SK-N-SH treated with all-trans-retinoic acid at 6 μM for 48 hours (cell line): ENCODE results near the gene SLC51B.

Experiments
- ATAC-seq: fragments of 200-7000 bp; cut with Tn5 transposase; 3 replicates; pipeline ENCODE4 v1.9.1; 2020; ENCODE audit warnings: mild to moderate bottlenecking, moderate library complexity
- ARNTL ChIP-seq: fragments of 450-650 bp; formaldehyde crosslinking; IDR thresholded peaks from 2 replicates; pipeline ENCODE4 v1.5.0; 2020; ENCODE audit warnings: low read depth, mild to moderate bottlenecking, moderate library complexity, borderline replicate concordance
- BACH2 ChIP-seq: fragments of 250-450 bp; sonication (Bioruptor Pico); IDR thresholded peaks from 2 replicates; pipeline ENCODE4 v1.9.0; 2021; ENCODE audit warnings: mild to moderate bottlenecking, borderline replicate concordance
- CREB5 ChIP-seq: fragments of 250-450 bp; sonication (Bioruptor Pico); IDR thresholded peaks from 2 replicates; pipeline ENCODE4 v1.5.1; 2020; ENCODE audit warnings: low read depth, mild to moderate bottlenecking, moderate library complexity
- CSDC2 ChIP-seq: fragments of 250-450 bp; sonication (Bioruptor Pico); IDR thresholded peaks from 2 replicates; pipeline ENCODE4 v1.5.0; 2020; ENCODE audit warnings: mild to moderate bottlenecking, moderate library complexity
- ESRRG ChIP-seq: fragments of 250-450 bp; sonication (Bioruptor Pico); IDR thresholded peaks from 2 replicates; pipeline ENCODE4 v1.6.1; 2021; ENCODE audit warnings: mild to moderate bottlenecking
- GLIS3 ChIP-seq: fragments of 250-450 bp; sonication (Bioruptor Pico); IDR thresholded peaks from 2 replicates; pipeline ENCODE4 v1.5.0; 2020; ENCODE audit warnings: mild to moderate bottlenecking, moderate library complexity
- ISL1 ChIP-seq: fragments of 250-450 bp; sonication (Bioruptor Pico); IDR thresholded peaks from 2 replicates; pipeline ENCODE4 v2.1.2; 2022; ENCODE audit warnings: mild to moderate bottlenecking, moderate library complexity
- OSR1 ChIP-seq: fragments of 250-450 bp; sonication (Bioruptor Pico); IDR thresholded peaks from 2 replicates; pipeline ENCODE4 v1.8.0; 2022; ENCODE audit warnings: moderate library complexity, mild to moderate bottlenecking, inconsistent platforms
- PATZ1 ChIP-seq: fragments of 250-450 bp; sonication (Bioruptor Pico); IDR thresholded peaks from 2 replicates; pipeline ENCODE4 v1.8.0; 2020; ENCODE audit warnings: mild to moderate bottlenecking, moderate library complexity, borderline replicate concordance
- PPARA ChIP-seq: fragments of 250-450 bp; sonication (Bioruptor Pico); IDR thresholded peaks from 2 replicates; pipeline ENCODE4 v1.5.0; 2020; ENCODE audit warnings: mild to moderate bottlenecking, borderline replicate concordance
- SNAI2 ChIP-seq: fragments of 250-450 bp; sonication (Bioruptor Pico); IDR thresholded peaks from 2 replicates; pipeline ENCODE4 v1.5.0; 2020; ENCODE audit warnings: mild to moderate bottlenecking, moderate library complexity
- TCF4 ChIP-seq: fragments of 250-450 bp; sonication (Bioruptor Pico); IDR thresholded peaks from 2 replicates; pipeline ENCODE4 v1.8.0; 2021; ENCODE audit warnings: mild to moderate bottlenecking, moderate library complexity, borderline replicate concordance
- TOX ChIP-seq: fragments of 250-450 bp; sonication (Bioruptor Pico); IDR thresholded peaks from 2 replicates; pipeline ENCODE4 v1.8.0; 2021; ENCODE audit warnings: mild to moderate bottlenecking, moderate library complexity, borderline replicate concordance
- ZFP3 ChIP-seq: fragments of 250-450 bp; sonication (Bioruptor Pico); IDR thresholded peaks from 2 replicates; pipeline ENCODE4 v1.5.0; 2020; ENCODE audit warnings: mild to moderate bottlenecking, moderate library complexity
- ZFP30 ChIP-seq: fragments of 450-650 bp; formaldehyde crosslinking; IDR thresholded peaks from 2 replicates; pipeline ENCODE4 v1.5.0; 2022; ENCODE audit warnings: mild to moderate bottlenecking, moderate library complexity
- ZNF565 ChIP-seq: fragments of 450-650 bp; formaldehyde crosslinking; conservative IDR thresholded peaks from 2 replicates; pipeline ENCODE4 v1.5.0; 2020; ENCODE audit warnings: low read depth, mild to moderate bottlenecking, moderate library complexity
- ZNF70 ChIP-seq: fragments of 450-650 bp; formaldehyde crosslinking; IDR thresholded peaks from 2 replicates; pipeline ENCODE4 v1.5.0; 2020; ENCODE audit warnings: mild to moderate bottlenecking, moderate library complexity
- TF ChIP-seq, protein P1 (sequence below): fragments of 250-450 bp; sonication (Bioruptor Pico); IDR thresholded peaks from 2 replicates; pipeline ENCODE4 v1.8.0; 2021; ENCODE audit warnings: low read depth, mild to moderate bottlenecking, moderate library complexity, borderline replicate concordance
- TF ChIP-seq, protein P2 (sequence below): fragments of 250-450 bp; sonication (Bioruptor Pico); IDR thresholded peaks from 2 replicates; pipeline ENCODE4 v1.5.0; 2020; ENCODE audit warnings: mild to moderate bottlenecking, moderate library complexity

The SLC51B gene

GRCh38 chr15:65060641-65061397 is 15.6 kb downstream of the SLC51B start:
- TF ChIP-seq PATZ1 (CRISPR knock-in tag) (no peak), SNAI2 (CRISPR knock-in tag) (no peak), ZFP30 (no peak), OSR1 (no peak)
- TF ChIP-seq, protein P1, sequence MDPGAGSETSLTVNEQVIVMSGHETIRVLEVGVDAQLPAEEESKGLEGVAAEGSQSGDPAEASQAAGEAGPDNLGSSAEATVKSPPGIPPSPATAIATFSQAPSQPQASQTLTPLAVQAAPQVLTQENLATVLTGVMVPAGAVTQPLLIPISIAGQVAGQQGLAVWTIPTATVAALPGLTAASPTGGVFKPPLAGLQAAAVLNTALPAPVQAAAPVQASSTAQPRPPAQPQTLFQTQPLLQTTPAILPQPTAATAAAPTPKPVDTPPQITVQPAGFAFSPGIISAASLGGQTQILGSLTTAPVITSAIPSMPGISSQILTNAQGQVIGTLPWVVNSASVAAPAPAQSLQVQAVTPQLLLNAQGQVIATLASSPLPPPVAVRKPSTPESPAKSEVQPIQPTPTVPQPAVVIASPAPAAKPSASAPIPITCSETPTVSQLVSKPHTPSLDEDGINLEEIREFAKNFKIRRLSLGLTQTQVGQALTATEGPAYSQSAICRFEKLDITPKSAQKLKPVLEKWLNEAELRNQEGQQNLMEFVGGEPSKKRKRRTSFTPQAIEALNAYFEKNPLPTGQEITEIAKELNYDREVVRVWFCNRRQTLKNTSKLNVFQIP (CRISPR knock-in tag) = no peak
- ATAC-seq = no peak

GRCh38 chr15:65062061-65062460 is 16.9 kb downstream of the SLC51B start:
- TF ChIP-seq GLIS3 (no peak), CREB5 (CRISPR knock-in tag) (no peak)
- TF ChIP-seq, protein P2, sequence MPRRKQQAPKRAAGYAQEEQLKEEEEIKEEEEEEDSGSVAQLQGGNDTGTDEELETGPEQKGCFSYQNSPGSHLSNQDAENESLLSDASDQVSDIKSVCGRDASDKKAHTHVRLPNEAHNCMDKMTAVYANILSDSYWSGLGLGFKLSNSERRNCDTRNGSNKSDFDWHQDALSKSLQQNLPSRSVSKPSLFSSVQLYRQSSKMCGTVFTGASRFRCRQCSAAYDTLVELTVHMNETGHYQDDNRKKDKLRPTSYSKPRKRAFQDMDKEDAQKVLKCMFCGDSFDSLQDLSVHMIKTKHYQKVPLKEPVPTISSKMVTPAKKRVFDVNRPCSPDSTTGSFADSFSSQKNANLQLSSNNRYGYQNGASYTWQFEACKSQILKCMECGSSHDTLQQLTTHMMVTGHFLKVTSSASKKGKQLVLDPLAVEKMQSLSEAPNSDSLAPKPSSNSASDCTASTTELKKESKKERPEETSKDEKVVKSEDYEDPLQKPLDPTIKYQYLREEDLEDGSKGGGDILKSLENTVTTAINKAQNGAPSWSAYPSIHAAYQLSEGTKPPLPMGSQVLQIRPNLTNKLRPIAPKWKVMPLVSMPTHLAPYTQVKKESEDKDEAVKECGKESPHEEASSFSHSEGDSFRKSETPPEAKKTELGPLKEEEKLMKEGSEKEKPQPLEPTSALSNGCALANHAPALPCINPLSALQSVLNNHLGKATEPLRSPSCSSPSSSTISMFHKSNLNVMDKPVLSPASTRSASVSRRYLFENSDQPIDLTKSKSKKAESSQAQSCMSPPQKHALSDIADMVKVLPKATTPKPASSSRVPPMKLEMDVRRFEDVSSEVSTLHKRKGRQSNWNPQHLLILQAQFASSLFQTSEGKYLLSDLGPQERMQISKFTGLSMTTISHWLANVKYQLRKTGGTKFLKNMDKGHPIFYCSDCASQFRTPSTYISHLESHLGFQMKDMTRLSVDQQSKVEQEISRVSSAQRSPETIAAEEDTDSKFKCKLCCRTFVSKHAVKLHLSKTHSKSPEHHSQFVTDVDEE = no peak
- no peak for ATAC-seq

DNA sequence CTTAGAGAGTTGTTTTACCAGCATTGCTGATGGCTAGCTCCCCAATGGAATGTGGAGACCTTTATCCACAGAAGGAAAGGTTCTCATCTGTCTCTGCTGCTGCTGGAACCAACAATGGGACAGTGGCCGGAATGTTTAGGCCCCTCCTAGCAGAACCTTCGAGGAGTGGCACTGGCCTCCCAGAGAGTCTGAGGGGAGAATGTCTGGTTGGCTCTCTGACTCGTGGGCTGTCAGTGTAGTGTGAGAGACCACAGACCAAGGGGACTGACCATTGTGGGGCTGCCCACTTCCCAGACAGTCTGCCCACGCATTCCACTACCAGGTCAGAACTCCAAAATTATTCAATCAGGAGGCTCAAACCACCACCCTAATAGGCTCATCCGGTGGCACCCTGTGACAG is 17.5 kb downstream of the SLC51B start:
- ATAC-seq = no peak
- TF ChIP-seq PPARA (CRISPR knock-in tag) (no peak), ARNTL (CRISPR knock-in tag) (no peak), BACH2 (no peak), GLIS3 (no peak), ZFP3 (no peak), SNAI2 (CRISPR knock-in tag) (no peak), ISL1 (CRISPR knock-in tag) (no peak), CSDC2 (no peak), ESRRG (CRISPR knock-in tag) (no peak), ZNF565 (CRISPR knock-in tag) (no peak), TCF4 (CRISPR knock-in tag) (no peak), ZNF70 (CRISPR knock-in tag) (no peak), ZFP30 (no peak), OSR1 (no peak), TOX (no peak)
- TF ChIP-seq, protein P2 = no peak
- TF ChIP-seq, protein P1 (CRISPR knock-in tag) = no peak
